ENCODE results near the gene PCSK6.

DNA sequence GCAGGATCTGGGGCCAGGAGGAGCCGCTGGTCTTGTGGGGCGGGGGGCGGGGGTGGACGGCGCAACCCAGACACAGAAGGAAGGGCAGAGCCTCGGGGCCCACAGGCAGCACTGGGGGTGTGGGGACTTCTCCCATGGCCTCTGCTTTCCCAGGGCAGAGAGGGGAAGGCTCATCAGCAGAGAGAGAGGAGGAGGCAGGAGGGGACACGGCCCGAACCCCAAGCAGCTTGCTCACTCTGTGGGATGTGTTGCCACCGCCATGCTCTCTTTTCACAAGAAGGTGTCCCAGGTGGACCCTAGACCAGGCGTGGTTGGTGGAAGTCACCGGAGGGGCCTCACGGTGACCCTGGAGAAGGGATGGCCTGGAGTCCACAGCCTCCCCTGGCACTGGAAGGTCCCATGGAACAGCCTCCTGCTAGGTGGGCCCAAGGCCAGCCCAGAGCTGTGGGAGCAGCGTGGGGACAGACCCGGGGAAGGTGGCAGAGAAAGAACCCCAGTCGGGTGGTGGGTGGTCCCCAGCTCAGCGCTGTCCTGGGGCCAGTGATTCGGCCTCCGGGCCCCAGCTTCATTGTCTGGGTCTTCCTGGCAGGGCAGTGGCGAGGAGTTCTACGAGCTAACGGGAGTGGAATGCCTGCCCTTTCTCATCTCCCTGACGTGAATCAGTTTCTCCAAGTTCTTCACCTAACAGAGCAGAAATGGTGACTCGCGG, 46.8 kb upstream of the PCSK6 start:
- TF ChIP-seq, protein P1, sequence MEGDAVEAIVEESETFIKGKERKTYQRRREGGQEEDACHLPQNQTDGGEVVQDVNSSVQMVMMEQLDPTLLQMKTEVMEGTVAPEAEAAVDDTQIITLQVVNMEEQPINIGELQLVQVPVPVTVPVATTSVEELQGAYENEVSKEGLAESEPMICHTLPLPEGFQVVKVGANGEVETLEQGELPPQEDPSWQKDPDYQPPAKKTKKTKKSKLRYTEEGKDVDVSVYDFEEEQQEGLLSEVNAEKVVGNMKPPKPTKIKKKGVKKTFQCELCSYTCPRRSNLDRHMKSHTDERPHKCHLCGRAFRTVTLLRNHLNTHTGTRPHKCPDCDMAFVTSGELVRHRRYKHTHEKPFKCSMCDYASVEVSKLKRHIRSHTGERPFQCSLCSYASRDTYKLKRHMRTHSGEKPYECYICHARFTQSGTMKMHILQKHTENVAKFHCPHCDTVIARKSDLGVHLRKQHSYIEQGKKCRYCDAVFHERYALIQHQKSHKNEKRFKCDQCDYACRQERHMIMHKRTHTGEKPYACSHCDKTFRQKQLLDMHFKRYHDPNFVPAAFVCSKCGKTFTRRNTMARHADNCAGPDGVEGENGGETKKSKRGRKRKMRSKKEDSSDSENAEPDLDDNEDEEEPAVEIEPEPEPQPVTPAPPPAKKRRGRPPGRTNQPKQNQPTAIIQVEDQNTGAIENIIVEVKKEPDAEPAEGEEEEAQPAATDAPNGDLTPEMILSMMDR (IDR thresholded peaks at IDR 0.05; ENCODE audit: low read length): no peak
- TF ChIP-seq EZH2 (optimal IDR thresholded peaks at IDR 0.05; ENCODE audit: low read depth, low read length) (no peak), EZH2phosphoT487 (IDR thresholded peaks at IDR 0.05; ENCODE audit: low read length) (no peak)

Data from MM.1S (cell line).